Kidney epithelial cell (primary cell): ENCODE data around the gene PHF3. TPM values are rescaled to one million over a fixed set of nuclear protein-coding genes. Genes with fewer than 3 reads are reported as not detected.

Experiments used
- DNase-seq: peaks from one replicate; pipeline ENCODE4 v3.0.0-alpha.2; 2010; ENCODE audit warnings: low read depth
- H3K27me3 ChIP-seq: 2 replicates; pipeline ENCODE4 v1.6.0; 2011; ENCODE audit warnings: low read length; ENCODE audit not compliant: control insufficient read depth, insufficient read depth
- H3K36me3 ChIP-seq: 2 replicates; pipeline ENCODE4 v1.5.1; 2011; ENCODE audit warnings: low read length; ENCODE audit not compliant: control insufficient read depth, insufficient read depth
- H3K4me3 ChIP-seq: 2 replicates; pipeline ENCODE4 v1.5.1; 2011; ENCODE audit warnings: low read depth, mild to moderate bottlenecking, control low read depth, low read length
- total RNA-seq: library from RNA; depleted of rRNA; stranded (reverse); fragments of >200 nt; gene quantifications from 2 replicates; pipeline ENCODE4 v1.2.3, GENCODE V29; 2015
- TF ChIP-seq, protein P1 (sequence below): IDR thresholded peaks from 2 replicates; pipeline ENCODE4 v1.5.1; 2011; ENCODE audit warnings: mild to moderate bottlenecking, moderate library complexity, low read length, control low read depth, inconsistent platforms; ENCODE audit not compliant: insufficient read depth, poor library complexity, severe bottlenecking

The PHF3 gene
- total RNA-seq, 1 donor from 2014 or later = 45.7 TPM

DNA sequence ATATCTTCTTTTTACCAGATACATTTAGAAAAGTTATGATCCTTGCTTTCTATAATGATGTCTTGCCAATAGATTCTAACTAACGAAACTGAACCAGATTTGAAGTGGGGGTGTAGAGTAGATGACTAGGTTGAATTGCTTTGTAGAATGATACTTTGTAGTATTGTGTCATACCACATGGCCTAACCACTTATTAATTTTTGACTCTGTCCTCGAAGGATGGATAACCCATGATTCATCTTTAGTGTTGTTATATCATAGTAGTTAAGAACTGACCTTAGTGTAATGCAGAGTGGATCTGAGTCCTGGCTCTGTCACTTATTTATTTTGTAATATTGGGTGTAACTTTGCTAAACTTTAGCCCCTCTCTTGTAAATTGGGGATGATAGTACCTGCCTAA is 4.5 kb downstream of the PHF3 start:
- Histone ChIP-seq H3K36me3 (no peaks in the 10 kb centered on the region), H3K4me3 (no peak overlapping the region), H3K27me3 (no peaks in the 10 kb centered on the region)
- no peak for DNase-seq
- TF ChIP-seq, protein P1, sequence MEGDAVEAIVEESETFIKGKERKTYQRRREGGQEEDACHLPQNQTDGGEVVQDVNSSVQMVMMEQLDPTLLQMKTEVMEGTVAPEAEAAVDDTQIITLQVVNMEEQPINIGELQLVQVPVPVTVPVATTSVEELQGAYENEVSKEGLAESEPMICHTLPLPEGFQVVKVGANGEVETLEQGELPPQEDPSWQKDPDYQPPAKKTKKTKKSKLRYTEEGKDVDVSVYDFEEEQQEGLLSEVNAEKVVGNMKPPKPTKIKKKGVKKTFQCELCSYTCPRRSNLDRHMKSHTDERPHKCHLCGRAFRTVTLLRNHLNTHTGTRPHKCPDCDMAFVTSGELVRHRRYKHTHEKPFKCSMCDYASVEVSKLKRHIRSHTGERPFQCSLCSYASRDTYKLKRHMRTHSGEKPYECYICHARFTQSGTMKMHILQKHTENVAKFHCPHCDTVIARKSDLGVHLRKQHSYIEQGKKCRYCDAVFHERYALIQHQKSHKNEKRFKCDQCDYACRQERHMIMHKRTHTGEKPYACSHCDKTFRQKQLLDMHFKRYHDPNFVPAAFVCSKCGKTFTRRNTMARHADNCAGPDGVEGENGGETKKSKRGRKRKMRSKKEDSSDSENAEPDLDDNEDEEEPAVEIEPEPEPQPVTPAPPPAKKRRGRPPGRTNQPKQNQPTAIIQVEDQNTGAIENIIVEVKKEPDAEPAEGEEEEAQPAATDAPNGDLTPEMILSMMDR = no peak

DNA sequence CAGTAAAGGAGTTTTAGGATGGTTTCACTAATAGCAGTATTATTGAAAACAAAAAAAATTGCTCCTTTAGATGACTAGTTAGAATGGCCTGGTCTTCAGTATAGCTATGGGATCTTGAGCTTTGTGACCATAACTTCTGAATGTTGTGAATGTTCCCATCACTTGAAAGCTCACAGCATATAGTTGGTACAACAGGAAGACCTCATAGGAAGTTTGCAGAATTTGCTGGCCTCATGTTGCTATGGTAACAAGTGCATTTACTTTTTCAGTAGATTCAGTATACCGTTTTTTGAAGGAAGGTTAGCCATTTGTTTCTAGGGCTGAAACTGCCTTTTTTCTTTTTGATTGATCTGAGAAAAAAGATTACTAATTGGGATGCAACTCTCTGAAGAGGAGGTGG is 8.3 kb downstream of the PHF3 start:
- Histone ChIP-seq H3K36me3 (no peaks in the 10 kb centered on the region), H3K27me3 (no peaks in the 10 kb centered on the region), H3K4me3 (no peak overlapping the region)
- no peak for DNase-seq
- TF ChIP-seq, protein P1 = no peak

DNA sequence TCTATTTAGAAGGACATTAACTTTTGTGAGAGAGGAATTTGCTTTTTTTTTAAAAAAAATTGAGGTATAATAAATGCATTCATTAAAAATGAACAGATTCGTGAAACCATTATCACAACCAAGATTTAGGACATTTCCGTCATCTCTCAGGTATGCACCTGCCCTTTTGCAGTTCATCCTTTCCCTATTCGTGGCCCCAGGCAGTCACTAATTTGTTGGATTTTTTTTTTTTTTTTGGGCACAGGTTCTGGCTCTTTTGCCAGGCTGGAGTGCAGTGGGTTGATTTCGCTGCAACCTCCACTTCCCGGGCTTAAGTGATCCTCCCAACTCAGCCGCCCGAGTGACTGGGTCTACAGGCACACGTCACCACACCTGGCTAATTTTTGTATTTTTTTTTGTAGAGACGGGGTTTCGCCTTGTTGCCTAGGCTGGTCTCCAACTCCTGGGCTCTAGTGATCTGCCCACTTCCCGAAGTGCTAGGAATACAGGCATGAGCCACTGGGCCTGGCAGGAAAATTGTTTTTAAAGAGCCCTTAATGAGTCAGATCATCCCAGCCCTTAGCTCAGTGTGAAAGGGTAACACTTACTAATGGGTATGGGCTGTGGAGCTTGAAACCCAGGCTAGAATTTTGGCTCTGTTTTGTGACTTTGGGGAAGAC is 9.2 kb downstream of the PHF3 start:
- Histone ChIP-seq H3K36me3 (no peaks in the 10 kb centered on the region), H3K4me3 (no peak overlapping the region), H3K27me3 (no peaks in the 10 kb centered on the region)
- DNase-seq = no peak
- TF ChIP-seq, protein P1 = no peak

DNA sequence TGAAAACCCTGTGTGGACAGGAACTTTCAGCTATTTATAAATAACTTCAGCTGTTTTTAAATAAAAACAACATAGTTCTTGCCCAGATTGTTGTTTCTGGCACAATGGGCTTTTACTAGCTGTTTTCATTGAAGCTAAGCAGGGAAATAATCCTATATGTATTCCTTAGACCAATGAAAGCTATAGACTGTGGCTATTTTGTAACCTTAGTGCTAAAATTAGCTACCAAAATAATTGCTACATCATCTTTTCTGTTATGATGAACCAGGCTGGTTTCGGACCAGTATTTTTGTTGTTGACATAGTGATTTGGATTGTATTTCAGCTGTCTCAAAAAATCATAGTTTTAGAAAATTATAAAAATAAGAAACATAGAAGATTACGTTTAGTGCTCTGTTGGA is 13.7 kb downstream of the PHF3 start:
- H3K27me3 ChIP-seq = no peaks in the 10 kb centered on the region
- no peak for DNase-seq
- H3K4me3 ChIP-seq = no peak overlapping the region
- H3K36me3 ChIP-seq = no peaks in the 10 kb centered on the region
- TF ChIP-seq, protein P1 = no peak

DNA sequence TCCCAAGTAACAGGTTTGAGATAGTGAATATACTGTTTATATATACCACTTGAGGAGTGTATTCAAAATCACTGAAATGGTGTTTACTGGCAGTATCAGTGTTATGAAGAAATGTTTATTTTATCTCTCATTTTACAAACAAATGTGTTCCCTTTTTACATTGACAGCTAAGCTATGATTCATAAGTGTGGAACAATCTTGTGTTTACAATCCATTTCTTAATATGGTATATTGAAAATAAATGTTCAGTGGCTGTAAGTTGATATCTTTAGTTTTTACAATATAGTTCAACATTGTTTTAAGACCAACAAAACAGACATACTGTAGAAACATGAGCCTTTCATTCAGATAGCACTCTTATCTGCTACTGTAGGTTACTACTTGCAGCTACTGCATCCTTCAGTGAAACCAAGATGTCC is 14.3 kb downstream of the PHF3 start:
- no peak overlapping the region for H3K4me3 ChIP-seq
- H3K36me3 ChIP-seq = no peaks in the 10 kb centered on the region
- no peak for DNase-seq
- no peaks in the 10 kb centered on the region for H3K27me3 ChIP-seq
- TF ChIP-seq, protein P1 = no peak

DNA sequence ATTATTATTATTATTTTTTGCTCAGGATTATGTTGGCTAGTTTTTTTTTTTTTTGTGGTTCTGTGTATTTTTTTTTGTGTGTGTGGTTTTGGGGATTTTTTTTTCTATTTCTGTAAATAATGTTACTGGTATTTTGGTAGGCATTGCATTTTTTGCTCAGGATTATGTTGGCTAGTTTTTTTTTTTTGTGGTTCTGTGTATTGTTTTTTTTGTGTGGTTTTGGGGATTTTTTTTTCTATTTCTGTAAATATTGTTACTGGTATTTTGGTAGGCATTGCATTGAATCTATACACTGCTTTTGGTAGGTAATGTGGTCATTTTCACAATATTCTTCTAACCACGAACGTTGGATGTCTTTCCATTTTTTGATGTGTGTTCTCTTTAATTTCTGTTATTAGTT is 17.4 kb downstream of the PHF3 start:
- Histone ChIP-seq H3K27me3 (no peaks in the 10 kb centered on the region), H3K36me3 (no peaks in the 10 kb centered on the region), H3K4me3 (no peak overlapping the region)
- TF ChIP-seq, protein P1 = no peak
- DNase-seq = no peak
